Measurements from ENCODE around the gene ABHD10. TPM values are rescaled to one million over a fixed set of nuclear protein-coding genes. Genes with fewer than 3 reads are reported as not detected.

The ABHD10 gene
- total RNA-seq, 4 donors from 2014 or later = 6.5 to 15.0 (median 12.2) TPM

DNA sequence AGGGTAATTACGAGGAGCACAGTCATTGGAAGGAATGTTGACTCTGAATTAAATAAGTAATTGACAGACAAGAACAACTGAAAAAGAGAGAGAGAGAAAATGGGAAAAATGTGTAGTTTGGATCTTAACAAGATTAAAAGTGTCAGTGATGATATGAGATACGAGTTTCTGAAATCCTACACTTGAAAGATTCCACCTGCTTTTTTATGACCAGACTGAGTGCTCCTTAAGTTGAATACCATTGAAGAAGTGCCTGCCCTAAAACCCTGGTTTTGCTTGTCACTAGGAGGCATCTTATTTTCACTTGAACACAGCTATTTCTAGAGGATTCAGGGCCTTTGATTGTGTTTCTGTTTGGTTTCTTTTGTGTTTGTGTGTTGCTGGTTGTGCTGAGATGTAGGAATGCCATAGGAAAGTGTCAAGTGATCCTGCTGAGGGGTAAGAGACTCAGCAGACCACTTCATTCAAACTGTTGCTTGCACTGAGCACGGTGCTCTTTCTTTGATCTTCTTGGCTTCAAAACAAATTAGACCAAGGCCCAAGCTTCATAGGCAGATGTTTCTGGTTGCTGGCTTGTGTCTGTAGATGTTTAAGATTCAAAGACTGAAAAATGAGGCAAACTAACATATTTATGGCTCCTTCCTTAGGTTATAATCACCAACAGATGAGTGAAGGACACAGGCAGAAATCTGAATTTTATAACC, 17.2 kb upstream of the ABHD10 start:
- Histone ChIP-seq H3K36me3 (peaks cover 3 to 37% (median 25%) of the 10 kb centered on the region in 4 donors), H3K4me1 (peaks cover 0 to 9% (median 2%) of the 10 kb centered on the region in 4 donors), H3K27ac (replicated peaks in 1 of 4) (no peak overlapping the region), H3K9me3 (no peaks in the 10 kb centered on the region), H3K4me3 (no peak overlapping the region), H3K27me3 (no peaks in the 10 kb centered on the region)
- DNase-seq (ENCODE audit: extremely low spot score) = no peak
- intact Hi-C loops (cut with DNase I) = no loop called here
- 72% methylated on average over 3 of the region's 3 CpGs for WGBS
- TF ChIP-seq, protein P1, sequence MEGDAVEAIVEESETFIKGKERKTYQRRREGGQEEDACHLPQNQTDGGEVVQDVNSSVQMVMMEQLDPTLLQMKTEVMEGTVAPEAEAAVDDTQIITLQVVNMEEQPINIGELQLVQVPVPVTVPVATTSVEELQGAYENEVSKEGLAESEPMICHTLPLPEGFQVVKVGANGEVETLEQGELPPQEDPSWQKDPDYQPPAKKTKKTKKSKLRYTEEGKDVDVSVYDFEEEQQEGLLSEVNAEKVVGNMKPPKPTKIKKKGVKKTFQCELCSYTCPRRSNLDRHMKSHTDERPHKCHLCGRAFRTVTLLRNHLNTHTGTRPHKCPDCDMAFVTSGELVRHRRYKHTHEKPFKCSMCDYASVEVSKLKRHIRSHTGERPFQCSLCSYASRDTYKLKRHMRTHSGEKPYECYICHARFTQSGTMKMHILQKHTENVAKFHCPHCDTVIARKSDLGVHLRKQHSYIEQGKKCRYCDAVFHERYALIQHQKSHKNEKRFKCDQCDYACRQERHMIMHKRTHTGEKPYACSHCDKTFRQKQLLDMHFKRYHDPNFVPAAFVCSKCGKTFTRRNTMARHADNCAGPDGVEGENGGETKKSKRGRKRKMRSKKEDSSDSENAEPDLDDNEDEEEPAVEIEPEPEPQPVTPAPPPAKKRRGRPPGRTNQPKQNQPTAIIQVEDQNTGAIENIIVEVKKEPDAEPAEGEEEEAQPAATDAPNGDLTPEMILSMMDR (IDR thresholded peaks at IDR 0.05) = no peak
- TF ChIP-seq POLR2AphosphoS5 (IDR thresholded peaks at IDR 0.05) = no peak
- no peak for TF ChIP-seq POLR2A (IDR thresholded peaks at IDR 0.05; ENCODE audit: low read depth)
- no peak for TF ChIP-seq EP300 (IDR thresholded peaks at IDR 0.05)

DNA sequence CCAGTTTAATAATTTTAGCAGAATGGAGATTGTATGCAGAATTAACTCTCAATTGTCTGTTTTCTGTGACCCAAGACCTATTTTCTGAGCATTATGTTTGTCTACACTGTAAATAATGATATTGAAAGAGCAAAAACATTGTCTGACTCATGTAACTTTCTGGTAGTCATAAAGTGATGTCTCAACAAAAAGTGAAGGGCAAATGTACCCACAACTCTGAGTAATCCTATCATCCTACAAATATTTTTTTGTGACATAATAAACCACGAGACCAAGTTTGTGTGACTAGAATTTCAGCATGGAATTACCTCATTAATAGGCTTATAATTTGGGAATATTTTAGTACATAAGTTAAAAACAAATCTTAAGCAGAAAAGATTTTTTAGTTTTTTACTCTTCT, 15.4 kb upstream of the ABHD10 start:
- 50% methylated on average over 1 of the region's 1 CpG for WGBS

DNA sequence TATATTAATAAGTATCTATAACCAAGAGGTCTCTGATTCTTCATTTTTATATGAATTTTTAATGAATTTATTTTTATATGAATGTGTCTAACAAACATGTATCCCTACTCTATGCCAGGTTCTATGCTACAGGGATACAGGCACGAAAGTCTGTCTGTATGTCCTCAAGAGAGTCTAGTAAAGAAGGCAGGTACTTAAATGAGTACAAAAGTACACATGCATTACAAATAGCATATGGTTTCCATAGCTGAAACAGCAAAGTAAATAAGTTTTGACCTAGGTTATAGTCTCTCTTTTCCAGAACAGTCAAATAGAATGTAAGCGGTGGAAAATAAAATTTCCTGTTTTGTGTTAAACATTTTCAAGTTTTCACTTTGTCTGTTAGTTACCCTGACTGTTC, 13.3 kb upstream of the ABHD10 start:
- no peaks in the 10 kb centered on the region for H3K9me3 ChIP-seq
- H3K27ac ChIP-seq (replicated peaks in 1 of 4) = no peak overlapping the region
- intact Hi-C loops (cut with DNase I) = no loop called here
- H3K4me1 ChIP-seq = peaks cover 12 to 28% (median 25%) of the 10 kb centered on the region in 4 donors
- no peaks in the 10 kb centered on the region for H3K27me3 ChIP-seq
- H3K36me3 ChIP-seq = peaks cover 0 to 35% (median 21%) of the 10 kb centered on the region in 4 donors
- DNase-seq (ENCODE audit: extremely low spot score) = no peak
- TF ChIP-seq POLR2A (IDR thresholded peaks at IDR 0.05; ENCODE audit: low read depth) (no peak), POLR2AphosphoS5 (IDR thresholded peaks at IDR 0.05) (no peak), EP300 (IDR thresholded peaks at IDR 0.05) (no peak)
- TF ChIP-seq, protein P1 (IDR thresholded peaks at IDR 0.05) = no peak
- WGBS = 76% methylated on average over 2 of the region's 2 CpGs
- H3K4me3 ChIP-seq = no peak overlapping the region

More for the DNA sequence above, 15.4 kb upstream of the ABHD10 start:
- Histone ChIP-seq H3K4me1 (peaks cover 12 to 20% (median 16%) of the 10 kb centered on the region in 4 donors), H3K27me3 (no peaks in the 10 kb centered on the region), H3K36me3 (peaks cover 3 to 37% (median 25%) of the 10 kb centered on the region in 4 donors), H3K9me3 (no peaks in the 10 kb centered on the region), H3K27ac (replicated peaks in 1 of 4) (peak overlapping the region in 1 of 4 donors; percentile 17), H3K4me3 (no peak overlapping the region)
- TF ChIP-seq EP300 (IDR thresholded peaks at IDR 0.05) = no peak
- TF ChIP-seq POLR2AphosphoS5 (IDR thresholded peaks at IDR 0.05) = no peak
- intact Hi-C loops (cut with DNase I) = no loop called here
- no peak for DNase-seq (ENCODE audit: extremely low spot score)

DNA sequence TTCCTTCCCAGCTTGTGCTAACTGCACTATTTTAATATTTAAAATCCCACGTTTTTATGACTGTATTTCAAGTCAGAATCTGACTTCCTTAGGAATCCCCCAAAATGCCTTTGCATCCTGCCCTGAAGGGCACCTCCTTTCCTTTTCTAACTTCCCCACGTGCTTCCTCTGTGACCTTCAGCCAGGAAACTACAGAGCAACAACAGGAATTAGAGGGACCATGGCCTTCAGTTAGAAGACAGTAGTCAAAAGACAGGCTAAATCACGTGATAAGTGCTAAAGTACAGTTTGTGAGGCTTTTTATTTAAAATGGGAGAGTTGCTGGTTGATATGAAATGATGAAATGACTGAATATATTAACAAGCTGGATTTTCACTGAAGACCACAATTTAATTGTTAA, 11.8 kb upstream of the ABHD10 start:
- Histone ChIP-seq H3K27ac (replicated peaks in 1 of 4) (peak overlapping the region; percentile 38 to 67 (median 48)), H3K27me3 (no peaks in the 10 kb centered on the region), H3K36me3 (peaks cover 0 to 44% (median 20%) of the 10 kb centered on the region in 4 donors), H3K4me3 (no peak overlapping the region), H3K4me1 (peaks cover 18 to 28% (median 25%) of the 10 kb centered on the region in 4 donors), H3K9me3 (no peaks in the 10 kb centered on the region)
- TF ChIP-seq EP300 (IDR thresholded peaks at IDR 0.05) (no peak), POLR2A (IDR thresholded peaks at IDR 0.05; ENCODE audit: low read depth) (no peak), POLR2AphosphoS5 (IDR thresholded peaks at IDR 0.05) (no peak)
- TF ChIP-seq, protein P1 (IDR thresholded peaks at IDR 0.05) = no peak
- DNase-seq (ENCODE audit: extremely low spot score) = no peak
- intact Hi-C loops (cut with DNase I) = loop anchor here (2.0 kb wide), 1 partner anchor 106 kb away; no protein-coding TSS in a partner anchor
- 20% methylated on average over 3 of the region's 3 CpGs for WGBS

DNA sequence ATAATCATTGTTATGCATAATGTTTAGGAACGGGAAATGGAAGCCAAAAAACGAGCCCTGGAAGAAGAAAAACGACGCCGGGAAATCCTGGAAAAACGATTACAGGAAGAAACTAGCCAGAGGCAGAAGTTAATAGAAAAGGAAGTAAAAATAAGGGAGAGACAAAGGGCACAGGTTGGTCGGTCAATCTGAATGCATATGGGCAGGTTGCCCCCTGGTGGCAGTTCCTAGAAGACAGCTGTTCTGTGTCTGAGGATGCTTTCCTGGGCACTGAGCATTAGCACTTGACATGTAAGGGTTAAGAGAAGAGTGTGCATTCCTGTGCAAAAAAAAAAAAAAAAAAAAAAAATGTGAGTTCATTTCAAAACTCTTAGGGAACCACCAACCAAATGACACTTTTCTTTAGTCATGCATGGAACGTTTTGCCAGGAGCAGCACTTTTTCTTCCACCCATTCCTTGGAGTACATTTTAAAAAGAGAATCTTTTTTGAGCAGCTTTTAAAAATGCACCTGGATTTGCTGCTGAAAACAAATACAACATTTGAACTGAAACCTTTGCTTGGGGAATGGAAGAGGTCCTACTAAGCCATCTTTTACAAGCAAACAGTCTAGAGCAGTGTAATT, 11.1 kb upstream of the ABHD10 start:
- Histone ChIP-seq H3K4me3 (no peak overlapping the region), H3K27ac (replicated peaks in 1 of 4) (peak overlapping the region; percentile 38 to 67 (median 48)), H3K9me3 (no peaks in the 10 kb centered on the region), H3K36me3 (peaks cover 0 to 40% (median 16%) of the 10 kb centered on the region in 4 donors), H3K27me3 (no peaks in the 10 kb centered on the region), H3K4me1 (peaks cover 18 to 28% (median 25%) of the 10 kb centered on the region in 4 donors)
- intact Hi-C loops (cut with DNase I) = loop anchor here (1.0 to 2.0 kb wide), 2 partner anchors 107 to 250 kb away; no protein-coding TSS in a partner anchor
- DNase-seq (ENCODE audit: extremely low spot score) = peak; percentile 97
- 10% methylated on average over 8 of the region's 8 CpGs for WGBS
- TF ChIP-seq POLR2AphosphoS5 (IDR thresholded peaks at IDR 0.05) (peak; percentile 35 to 41), POLR2A (IDR thresholded peaks at IDR 0.05; ENCODE audit: low read depth) (no peak)
- TF ChIP-seq, protein P1 (IDR thresholded peaks at IDR 0.05) = peak; percentile 85 to 94 (median 90)
